C4-2B (cell line): ENCODE data around the gene TCAP.
"Not testable (repeated sequence)": the region's sequence is repeated elsewhere in the genome, so short reads cannot be mapped to it uniquely, and the experiment has no call there.

Experiments used
- ZFX ChIP-seq: fragments of 450-650 bp; IDR thresholded peaks from 2 replicates; pipeline ENCODE4 v1.6.1; 2017
- TF ChIP-seq, protein P1 (sequence below): fragments of 450-650 bp; conservative IDR thresholded peaks from 2 replicates; pipeline ENCODE4 v1.5.1; 2017; ENCODE audit warnings: mild to moderate bottlenecking

DNA sequence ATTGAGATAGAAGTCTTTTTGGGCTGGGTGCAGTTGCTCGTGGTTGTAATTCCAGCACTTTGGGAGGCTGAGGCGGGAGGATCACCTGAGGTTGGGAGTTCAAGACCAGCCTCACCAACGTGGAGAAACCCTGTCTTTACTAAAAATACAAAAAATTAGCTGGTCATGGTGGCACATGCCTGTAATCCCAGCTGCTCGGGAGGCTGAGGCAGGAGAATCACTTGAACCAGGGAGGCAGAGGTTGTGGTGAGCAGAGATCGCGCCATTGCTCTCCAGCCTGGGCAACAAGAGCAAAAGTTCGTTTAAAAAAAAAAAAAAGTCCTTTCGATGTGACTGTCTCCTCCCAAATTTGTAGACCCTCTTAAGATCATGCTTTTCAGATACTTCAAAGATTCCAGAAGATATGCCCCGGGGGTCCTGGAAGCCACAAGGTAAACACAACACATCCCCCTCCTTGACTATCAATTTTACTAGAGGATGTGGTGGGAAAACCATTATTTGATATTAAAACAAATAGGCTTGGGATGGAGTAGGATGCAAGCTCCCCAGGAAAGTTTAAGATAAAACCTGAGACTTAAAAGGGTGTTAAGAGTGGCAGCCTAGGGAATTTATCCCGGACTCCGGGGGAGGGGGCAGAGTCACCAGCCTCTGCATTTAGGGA, 34.1 kb downstream of the TCAP start:
- TF ChIP-seq, protein P1, sequence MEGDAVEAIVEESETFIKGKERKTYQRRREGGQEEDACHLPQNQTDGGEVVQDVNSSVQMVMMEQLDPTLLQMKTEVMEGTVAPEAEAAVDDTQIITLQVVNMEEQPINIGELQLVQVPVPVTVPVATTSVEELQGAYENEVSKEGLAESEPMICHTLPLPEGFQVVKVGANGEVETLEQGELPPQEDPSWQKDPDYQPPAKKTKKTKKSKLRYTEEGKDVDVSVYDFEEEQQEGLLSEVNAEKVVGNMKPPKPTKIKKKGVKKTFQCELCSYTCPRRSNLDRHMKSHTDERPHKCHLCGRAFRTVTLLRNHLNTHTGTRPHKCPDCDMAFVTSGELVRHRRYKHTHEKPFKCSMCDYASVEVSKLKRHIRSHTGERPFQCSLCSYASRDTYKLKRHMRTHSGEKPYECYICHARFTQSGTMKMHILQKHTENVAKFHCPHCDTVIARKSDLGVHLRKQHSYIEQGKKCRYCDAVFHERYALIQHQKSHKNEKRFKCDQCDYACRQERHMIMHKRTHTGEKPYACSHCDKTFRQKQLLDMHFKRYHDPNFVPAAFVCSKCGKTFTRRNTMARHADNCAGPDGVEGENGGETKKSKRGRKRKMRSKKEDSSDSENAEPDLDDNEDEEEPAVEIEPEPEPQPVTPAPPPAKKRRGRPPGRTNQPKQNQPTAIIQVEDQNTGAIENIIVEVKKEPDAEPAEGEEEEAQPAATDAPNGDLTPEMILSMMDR = not testable (repeated sequence)
- TF ChIP-seq ZFX = not testable (repeated sequence)
